ENCODE results near the gene ZBTB20.

ZBTB20 gene

GRCh38 chr3:114698146-114699105 lies 448.7 kb downstream of the ZBTB20 start:
- H3K4me3 ChIP-seq (ENCODE audit: low read length) = no peak overlapping the region
- TF ChIP-seq CTCF (conservative IDR thresholded peaks at IDR 0.05; ENCODE audit: low read depth, low read length) = no peak
- DNase-seq (ENCODE audit: low read depth) = no peak

GRCh38 chr3:114697401-114697800 lies 449.7 kb downstream of the ZBTB20 start:
- no peak overlapping the region for H3K4me3 ChIP-seq (ENCODE audit: low read length)
- DNase-seq (ENCODE audit: low read depth) = no peak
- TF ChIP-seq CTCF (conservative IDR thresholded peaks at IDR 0.05; ENCODE audit: low read depth, low read length) = no peak

GRCh38 chr3:114694251-114694650 lies 452.8 kb downstream of the ZBTB20 start:
- no peak for TF ChIP-seq CTCF (conservative IDR thresholded peaks at IDR 0.05; ENCODE audit: low read depth, low read length)
- H3K4me3 ChIP-seq (ENCODE audit: low read length) = no peak overlapping the region
- no peak for DNase-seq (ENCODE audit: low read depth)

GRCh38 chr3:114691871-114692270 lies 455.2 kb downstream of the ZBTB20 start:
- no peak for DNase-seq (ENCODE audit: low read depth)
- TF ChIP-seq CTCF (conservative IDR thresholded peaks at IDR 0.05; ENCODE audit: low read depth, low read length) = no peak
- H3K4me3 ChIP-seq (ENCODE audit: low read length) = no peak overlapping the region

GRCh38 chr3:114690911-114691310 lies 456.2 kb downstream of the ZBTB20 start:
- TF ChIP-seq CTCF (conservative IDR thresholded peaks at IDR 0.05; ENCODE audit: low read depth, low read length) = no peak
- no peak overlapping the region for H3K4me3 ChIP-seq (ENCODE audit: low read length)
- DNase-seq (ENCODE audit: low read depth) = no peak

GRCh38 chr3:114687151-114687550 lies 459.9 kb downstream of the ZBTB20 start:
- no peak for DNase-seq (ENCODE audit: low read depth)
- TF ChIP-seq CTCF (conservative IDR thresholded peaks at IDR 0.05; ENCODE audit: low read depth, low read length) = no peak
- H3K4me3 ChIP-seq (ENCODE audit: low read length) = no peak overlapping the region

GRCh38 chr3:114686621-114687020 lies 460.5 kb downstream of the ZBTB20 start:
- no peak for TF ChIP-seq CTCF (conservative IDR thresholded peaks at IDR 0.05; ENCODE audit: low read depth, low read length)
- no peak for DNase-seq (ENCODE audit: low read depth)
- no peak overlapping the region for H3K4me3 ChIP-seq (ENCODE audit: low read length)
